Measurements from ENCODE around the gene DLG2. TPM values are rescaled to one million over a fixed set of nuclear protein-coding genes. Genes with fewer than 3 reads are reported as not detected.

The DLG2 gene
- total and polyA plus RNA-seq, 12 donors, result 1.0 to 14.8 (median 7.4) TPM

DNA sequence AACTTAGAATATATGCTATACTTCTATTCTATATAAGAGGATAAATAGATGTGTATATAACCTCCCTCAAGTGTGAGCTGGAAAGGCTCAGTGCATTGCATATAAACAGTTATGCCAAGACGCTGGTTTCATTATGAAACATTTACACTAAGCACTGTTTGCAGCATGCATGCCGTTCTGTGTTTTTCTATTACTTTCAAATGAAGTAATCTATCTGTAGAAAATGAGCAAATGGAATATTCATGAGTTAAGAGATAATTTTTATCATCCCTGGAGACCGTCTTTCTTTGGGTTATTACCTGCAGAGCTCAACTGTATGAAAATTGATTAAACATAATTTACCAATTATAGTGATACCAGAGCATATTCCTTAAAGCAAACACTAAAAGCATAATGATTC, 1415.2 kb downstream of the DLG2 start:
- ATAC-seq, result no peak
- Histone ChIP-seq H3K4me1 (no peaks in the 10 kb centered on the region), H3K27me3 (no peaks in the 10 kb centered on the region), H3K36me3 (no peaks in the 10 kb centered on the region), H3K9me3 (no peaks in the 10 kb centered on the region), H3K4me3 (no peak overlapping the region), H3K27ac (no peak overlapping the region)
- intact Hi-C loops (cut with DNase I), result no loop called here
- DNase-seq, result no peak
- TF ChIP-seq, protein P1, sequence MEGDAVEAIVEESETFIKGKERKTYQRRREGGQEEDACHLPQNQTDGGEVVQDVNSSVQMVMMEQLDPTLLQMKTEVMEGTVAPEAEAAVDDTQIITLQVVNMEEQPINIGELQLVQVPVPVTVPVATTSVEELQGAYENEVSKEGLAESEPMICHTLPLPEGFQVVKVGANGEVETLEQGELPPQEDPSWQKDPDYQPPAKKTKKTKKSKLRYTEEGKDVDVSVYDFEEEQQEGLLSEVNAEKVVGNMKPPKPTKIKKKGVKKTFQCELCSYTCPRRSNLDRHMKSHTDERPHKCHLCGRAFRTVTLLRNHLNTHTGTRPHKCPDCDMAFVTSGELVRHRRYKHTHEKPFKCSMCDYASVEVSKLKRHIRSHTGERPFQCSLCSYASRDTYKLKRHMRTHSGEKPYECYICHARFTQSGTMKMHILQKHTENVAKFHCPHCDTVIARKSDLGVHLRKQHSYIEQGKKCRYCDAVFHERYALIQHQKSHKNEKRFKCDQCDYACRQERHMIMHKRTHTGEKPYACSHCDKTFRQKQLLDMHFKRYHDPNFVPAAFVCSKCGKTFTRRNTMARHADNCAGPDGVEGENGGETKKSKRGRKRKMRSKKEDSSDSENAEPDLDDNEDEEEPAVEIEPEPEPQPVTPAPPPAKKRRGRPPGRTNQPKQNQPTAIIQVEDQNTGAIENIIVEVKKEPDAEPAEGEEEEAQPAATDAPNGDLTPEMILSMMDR (IDR thresholded peaks at IDR 0.05), result no peak
- 80% methylated on average over 3 of the region's 3 CpGs for WGBS, 2 donors

DNA sequence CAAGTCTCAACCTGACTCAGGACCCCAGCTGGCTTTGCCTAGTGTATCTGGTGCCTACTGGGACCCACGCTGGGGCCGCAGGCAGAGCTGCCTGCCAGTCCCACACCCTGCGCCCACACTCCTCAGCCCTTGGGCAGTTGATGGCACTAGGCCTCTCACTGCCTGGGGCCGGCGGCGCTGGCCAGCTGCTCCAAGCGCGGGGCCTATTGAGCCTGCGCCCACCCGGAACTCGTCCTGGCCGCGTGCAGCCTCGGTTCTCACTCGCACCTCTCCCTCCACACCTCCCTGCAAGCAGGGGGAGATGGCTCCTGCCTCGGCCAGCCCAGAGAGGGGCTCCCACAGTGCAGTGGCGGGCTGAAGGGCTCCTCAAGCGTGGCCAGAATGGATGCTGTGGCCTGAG, 1432.4 kb downstream of the DLG2 start:
- Histone ChIP-seq H3K4me3 (no peak overlapping the region), H3K36me3 (no peaks in the 10 kb centered on the region), H3K9me3 (peaks cover 0 to 8% (median 0%) of the 10 kb centered on the region in 11 donors), H3K27me3 (no peaks in the 10 kb centered on the region), H3K27ac (no peak overlapping the region), H3K4me1 (no peaks in the 10 kb centered on the region)
- WGBS, 2 donors, result 91 to 95% methylated on average over 18 of the region's 18 CpGs
- TF ChIP-seq, protein P1 (IDR thresholded peaks at IDR 0.05), result no peak
- intact Hi-C loops (cut with DNase I), result no loop called here
- no peak for ATAC-seq
- no peak for DNase-seq

DNA sequence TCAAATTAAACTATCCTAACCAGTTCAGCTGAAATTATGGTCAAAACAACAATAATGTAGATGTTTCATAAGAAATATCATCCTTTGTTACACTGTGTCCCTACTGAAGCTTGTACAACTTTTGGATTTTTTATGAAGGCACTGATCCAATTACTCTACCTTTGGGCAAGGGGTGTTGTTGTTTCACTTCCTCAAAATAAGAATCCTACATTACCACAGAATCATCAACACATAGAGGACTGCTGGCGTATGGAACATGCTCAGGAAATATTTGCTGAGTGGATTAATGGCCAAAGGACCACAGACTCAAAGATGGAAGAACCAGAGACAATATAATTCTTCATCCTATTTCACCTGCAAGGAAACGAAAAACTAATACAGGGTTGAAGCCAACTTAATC, 1433.4 kb downstream of the DLG2 start:
- no peak overlapping the region for H3K27ac ChIP-seq
- ATAC-seq (no peak), DNase-seq (no peak)
- peaks cover 0 to 8% (median 0%) of the 10 kb centered on the region in 11 donors for H3K9me3 ChIP-seq
- H3K27me3 ChIP-seq, result no peaks in the 10 kb centered on the region
- TF ChIP-seq, protein P1 (IDR thresholded peaks at IDR 0.05), result no peak
- 81 to 89% methylated on average over 2 of the region's 2 CpGs for WGBS, 2 donors
- H3K4me3 ChIP-seq, result no peak overlapping the region
- intact Hi-C loops (cut with DNase I), result no loop called here
- no peaks in the 10 kb centered on the region for H3K4me1 ChIP-seq
- H3K36me3 ChIP-seq, result no peaks in the 10 kb centered on the region

DNA sequence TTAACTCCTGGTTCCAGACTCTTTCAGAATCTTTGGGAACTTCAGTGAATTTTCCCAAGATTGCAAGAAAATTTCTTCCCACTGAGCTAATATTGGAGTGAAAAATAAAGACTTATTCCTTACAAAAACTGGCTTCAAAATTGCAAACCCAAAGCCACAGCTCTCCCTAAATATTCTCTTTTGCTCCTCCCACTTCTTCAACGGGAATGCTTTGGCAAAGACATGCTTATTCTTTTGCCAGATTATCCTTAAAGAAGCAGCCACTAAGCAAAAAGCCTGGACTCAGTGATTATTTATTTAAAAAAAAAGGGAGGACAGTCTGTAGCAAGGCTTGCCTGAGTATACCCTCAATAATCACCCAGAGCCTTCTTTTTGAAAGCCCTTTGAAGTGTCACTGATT, 1438.6 kb downstream of the DLG2 start:
- Histone ChIP-seq H3K9me3 (no peaks in the 10 kb centered on the region), H3K27ac (no peak overlapping the region), H3K4me3 (no peak overlapping the region), H3K36me3 (no peaks in the 10 kb centered on the region), H3K27me3 (no peaks in the 10 kb centered on the region), H3K4me1 (no peaks in the 10 kb centered on the region)
- intact Hi-C loops (cut with DNase I), result no loop called here
- WGBS, 2 donors, result 5 to 9% methylated on average over 1 of the region's 1 CpG
- ATAC-seq (no peak), DNase-seq (no peak)
- TF ChIP-seq, protein P1 (IDR thresholded peaks at IDR 0.05), result no peak

DNA sequence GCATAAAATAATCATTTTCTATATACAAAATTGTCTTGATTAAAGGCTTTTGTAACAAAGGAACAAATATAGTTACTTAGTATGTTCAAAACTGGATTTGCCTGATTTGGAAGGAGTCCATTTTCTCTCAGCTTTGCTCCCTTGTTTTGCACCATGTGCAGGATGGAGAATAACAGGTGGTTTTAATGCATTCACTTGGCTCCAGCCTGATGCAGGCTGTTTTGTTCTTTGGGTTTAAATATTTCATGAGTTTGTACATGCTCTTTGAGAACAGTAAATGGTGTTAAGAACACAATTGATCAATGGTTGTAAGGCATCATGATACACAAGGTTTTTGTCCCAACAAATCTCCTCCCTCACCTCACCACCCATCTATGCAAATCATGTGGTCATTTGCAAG, 1454.1 kb downstream of the DLG2 start:
- Histone ChIP-seq H3K9me3 (no peaks in the 10 kb centered on the region), H3K4me3 (no peak overlapping the region), H3K36me3 (no peaks in the 10 kb centered on the region), H3K27ac (no peak overlapping the region), H3K4me1 (no peaks in the 10 kb centered on the region), H3K27me3 (no peaks in the 10 kb centered on the region)
- TF ChIP-seq, protein P1 (IDR thresholded peaks at IDR 0.05), result no peak
- intact Hi-C loops (cut with DNase I), result no loop called here
- DNase-seq, result no peak
- ATAC-seq, result no peak

Data from heart right ventricle (tissue), 16 donors.